ENCODE data around the gene CACNB4.

DNA sequence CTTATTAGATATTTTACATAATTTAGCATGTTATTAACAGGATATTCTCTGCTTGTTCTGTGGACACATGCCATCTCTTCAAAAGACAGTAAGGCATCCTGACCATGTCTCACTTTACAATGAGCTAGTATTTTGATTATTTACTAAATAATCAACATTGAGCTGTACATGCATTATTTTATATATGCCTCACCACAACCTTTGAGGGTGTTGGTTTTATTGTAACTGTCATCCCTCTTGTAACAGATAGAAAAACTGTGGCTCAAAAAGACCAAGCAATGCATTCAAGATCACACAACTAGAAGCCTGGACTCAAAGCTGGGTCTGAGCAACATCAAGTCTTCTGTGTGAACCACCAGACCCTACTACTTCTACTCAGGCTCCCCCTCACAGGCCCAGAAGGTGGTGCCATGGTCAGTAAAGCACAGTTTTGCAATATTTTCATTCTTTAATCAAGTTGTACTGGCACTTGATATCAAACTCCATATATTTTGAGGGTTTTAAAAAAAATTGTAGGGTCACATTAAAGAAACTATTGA is 165.5 kb downstream of the CACNB4 start:
- TF ChIP-seq EZH2phosphoT487 (IDR thresholded peaks at IDR 0.05; ENCODE audit: borderline replicate concordance, low read depth, low read length), result no peak
- TF ChIP-seq, protein P1, sequence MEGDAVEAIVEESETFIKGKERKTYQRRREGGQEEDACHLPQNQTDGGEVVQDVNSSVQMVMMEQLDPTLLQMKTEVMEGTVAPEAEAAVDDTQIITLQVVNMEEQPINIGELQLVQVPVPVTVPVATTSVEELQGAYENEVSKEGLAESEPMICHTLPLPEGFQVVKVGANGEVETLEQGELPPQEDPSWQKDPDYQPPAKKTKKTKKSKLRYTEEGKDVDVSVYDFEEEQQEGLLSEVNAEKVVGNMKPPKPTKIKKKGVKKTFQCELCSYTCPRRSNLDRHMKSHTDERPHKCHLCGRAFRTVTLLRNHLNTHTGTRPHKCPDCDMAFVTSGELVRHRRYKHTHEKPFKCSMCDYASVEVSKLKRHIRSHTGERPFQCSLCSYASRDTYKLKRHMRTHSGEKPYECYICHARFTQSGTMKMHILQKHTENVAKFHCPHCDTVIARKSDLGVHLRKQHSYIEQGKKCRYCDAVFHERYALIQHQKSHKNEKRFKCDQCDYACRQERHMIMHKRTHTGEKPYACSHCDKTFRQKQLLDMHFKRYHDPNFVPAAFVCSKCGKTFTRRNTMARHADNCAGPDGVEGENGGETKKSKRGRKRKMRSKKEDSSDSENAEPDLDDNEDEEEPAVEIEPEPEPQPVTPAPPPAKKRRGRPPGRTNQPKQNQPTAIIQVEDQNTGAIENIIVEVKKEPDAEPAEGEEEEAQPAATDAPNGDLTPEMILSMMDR (conservative IDR thresholded peaks at IDR 0.05; ENCODE audit: low read length), result no peak

Measured in OCI-LY7 (cell line).